Stimulated activated CD4-positive, alpha-beta T cell treated with anti-CD3 and anti-CD28 coated beads, Interleukin-15, amount 100 ng/mL, for 48 hours (primary cell): ENCODE measurements around the gene SEPSECS.

Source experiments
- DNase-seq, 2 donors: peaks; one replicate each; pipeline ENCODE4 v3.0.0-alpha.2; 2020; ENCODE audit warnings: low read depth in 2 of 2

The SEPSECS gene

GRCh38 chr4:25081866-25082471 lies 78.3 kb downstream of the SEPSECS start:
- no peak for DNase-seq

GRCh38 chr4:25080571-25080970 lies 79.7 kb downstream of the SEPSECS start:
- no peak for DNase-seq

GRCh38 chr4:25078523-25078922 lies 81.7 kb downstream of the SEPSECS start:
- DNase-seq, result no peak

- no peak for DNase-seq
Measured at GRCh38 chr4:25076625-25077398, 83.4 kb downstream of the SEPSECS start.

GRCh38 chr4:25075851-25076250 lies 84.4 kb downstream of the SEPSECS start:
- no peak for DNase-seq

- DNase-seq, result no peak
Measured at GRCh38 chr4:25075129-25075528, 85.1 kb downstream of the SEPSECS start.

GRCh38 chr4:25070545-25070944 lies 89.7 kb downstream of the SEPSECS start:
- DNase-seq, result no peak
